HepG2 (cell line): ENCODE measurements around the gene TCTN2. TPM values are rescaled to one million over a fixed set of nuclear protein-coding genes. Genes with fewer than 3 reads are reported as not detected.

Experiments
- ATAC-seq: fragments of 200-7000 bp; cut with Tn5 transposase; 3 replicates; pipeline ENCODE4 v1.9.1; 2020; ENCODE audit warnings: mild to moderate bottlenecking, moderate library complexity
- BruUV-seq: library from RNA; stranded (reverse); fragments of 400-500 nt; replicated peaks from 2 replicates; lab custom pipeline; 2021; lab: Mats Ljungman, UMichigan
- CTCF ChIA-PET: fragments of 300-600 bp; formaldehyde crosslinking; extraction: SDS; loops from one replicate; lab custom pipeline; 2021; ENCODE audit warnings: low total read pairs, inconsistent platforms, low intra/inter-chr PET ratio; lab: Yijun Ruan, JAX
- POLR2A ChIA-PET: fragments of 350-600 bp; sonication (Branson Sonifier 250); formaldehyde crosslinking; loops from one replicate; lab custom pipeline; 2020; ENCODE audit warnings: antibody characterized with exemption, inconsistent platforms; lab: Yijun Ruan, JAX
- DNase-seq: peaks from one replicate; pipeline ENCODE4 v3.0.0-alpha.2; 2015; ENCODE audit warnings: low spot score
- FAIRE-seq: peaks from 3 replicates; lab custom pipeline; 2011; peaks lifted over from hg19 to GRCh38; lab: Jason Lieb, UNC
- H2AFZ ChIP-seq: one replicate; pipeline ENCODE4 v1.6.1; 2011; ENCODE audit warnings: low read length, inconsistent platforms
- H3K27ac ChIP-seq: fragments of 300-600 bp; 3 replicates; pipeline ENCODE4 v1.8.0; 2011; ENCODE audit warnings: mixed run types, mild to moderate bottlenecking, mixed read lengths, low read length, inconsistent platforms; ENCODE audit not compliant: insufficient read depth; ENCODE audit errors: extremely low read length
- H3K27me3 ChIP-seq, 2 experiments: fragments of 200-600 bp in 1 of 2; 2 replicates in 1 of 2; 3 replicates in 1 of 2; pipeline versions ENCODE4 v1.6.0 to v1.8.0; 2011; ENCODE audit warnings: low read length in 2 of 2, mild to moderate bottlenecking in 2 of 2, moderate library complexity in 2 of 2, inconsistent platforms in 1 of 2; ENCODE audit not compliant: insufficient read depth in 2 of 2, control insufficient read depth in 1 of 2
- H3K36me3 ChIP-seq, 2 experiments: fragments of 200-600 bp in 1 of 2; replicated peaks in 1 of 2; 2 replicates in 1 of 2; 3 replicates in 1 of 2; pipeline versions ENCODE4 v1.5.1 to v1.8.0; 2011; ENCODE audit warnings: low read length in 2 of 2, inconsistent platforms in 1 of 2; ENCODE audit not compliant: insufficient read depth in 2 of 2, control insufficient read depth in 1 of 2
- H3K4me1 ChIP-seq: 2 replicates; pipeline ENCODE4 v1.5.1; 2012; ENCODE audit warnings: low read length, inconsistent platforms; ENCODE audit not compliant: insufficient read depth
- H3K4me2 ChIP-seq: 2 replicates; pipeline ENCODE4 v1.6.0; 2011; ENCODE audit warnings: low read depth, low read length, inconsistent platforms
- H3K4me3 ChIP-seq, 3 experiments: fragments of 200-600 bp in 1 of 3; sonication (generic), shearing (Covaris generic) in 1 of 3; replicated peaks in 1 of 3; 2 replicates each; pipeline ENCODE4 v1.5.1; 2011 to 2016; ENCODE audit warnings: low read length in 3 of 3, inconsistent platforms in 2 of 3, low read depth in 2 of 3, mild to moderate bottlenecking in 2 of 3, control low read depth in 1 of 3, mixed read lengths in 1 of 3; ENCODE audit not compliant: insufficient read depth in 1 of 3
- H3K79me2 ChIP-seq: one replicate; pipeline ENCODE4 v1.6.1; 2011; ENCODE audit warnings: low read length, inconsistent platforms; ENCODE audit not compliant: insufficient read depth
- H3K9ac ChIP-seq: 2 replicates; pipeline ENCODE4 v1.6.0; 2011; ENCODE audit warnings: mild to moderate bottlenecking, low read depth, low read length, inconsistent platforms; ENCODE audit not compliant: insufficient read depth
- H3K9me3 ChIP-seq: 2 replicates; pipeline ENCODE4 v1.5.1; 2012; ENCODE audit warnings: mild to moderate bottlenecking, low read length
- H4K20me1 ChIP-seq: 2 replicates; pipeline ENCODE4 v1.6.0; 2011; ENCODE audit warnings: inconsistent platforms, mild to moderate bottlenecking, low read length, moderate library complexity; ENCODE audit not compliant: insufficient read depth
- KLF6 ChIP-seq: IDR thresholded peaks from 2 replicates; pipeline ENCODE4 v1.8.0; 2016; ENCODE audit warnings: missing biosample characterization, missing genetic modification reagents
- STAT5B ChIP-seq: sonication (generic); formaldehyde crosslinking; IDR thresholded peaks from 2 replicates; pipeline ENCODE4 v1.4.0; 2020; ENCODE audit warnings: missing genetic modification reagents
- ZHX2 ChIP-seq, 2 experiments: sonication (generic) in 1 of 2; formaldehyde crosslinking in 1 of 2; IDR thresholded peaks; 2 replicates each; pipeline versions ENCODE4 v1.6.1 to v1.9.0; 2014 to 2022; ENCODE audit warnings: antibody characterized with exemption in 1 of 2, borderline replicate concordance in 1 of 2, inconsistent platforms in 1 of 2, low read depth in 1 of 2, missing genetic modification reagents in 1 of 2
- ZNF513 ChIP-seq: sonication (generic); formaldehyde crosslinking; conservative IDR thresholded peaks from 2 replicates; pipeline ENCODE4 v1.5.0; 2020; ENCODE audit warnings: missing genetic modification reagents
- WGBS: methylation state at CpG from one replicate; pipeline ENCODE4 v1.1.6; 2017; ENCODE audit warnings: low lambda C conversion rate; 5-methylcytosine and 5-hydroxymethylcytosine counted together
- in situ Hi-C: cut with HindIII; loops from 2 replicates; pipeline ENCODE4 v1.10.0; 2017; ENCODE audit warnings: low pct_unique_long_range_greater_than_20kb; ENCODE audit not compliant: extremely low pct_ligation_motif_present
- intact Hi-C: fragments of 100-400 bp; cut with micrococcal nuclease; formaldehyde crosslinking; loops from one replicate; pipeline ENCODE4 v1.10.0; 2022; ENCODE audit not compliant: unreplicated experiment
- polyA plus RNA-seq, 8 experiments: library from polyadenylated mRNA; depleted of rRNA in 3 of 8; stranded (reverse) in 7 of 8; unstranded in 1 of 8; fragments of >200 nt; fragmentation: Illumina TruSeq in 4 of 8; extraction: Trizol in 4 of 8; gene quantifications; 2 replicates each; pipeline versions ENCODE4 v1.2.1 to v1.2.3, GENCODE V29; 2011 to 2016; ENCODE audit warnings: low read depth in 4 of 8, missing spikeins in 1 of 8, mixed read lengths in 1 of 8; ENCODE audit not compliant: insufficient read depth in 1 of 8
- total RNA-seq, 5 experiments: library from RNA; depleted of rRNA; stranded (reverse); fragments of >200 nt; fragmentation: Illumina TruSeq; extraction: Trizol; gene quantifications; 2 replicates each; pipeline ENCODE4 v1.2.3, GENCODE V29; 2016; ENCODE audit warnings: low read depth in 1 of 5
- TF ChIP-seq, protein P1 (sequence below): sonication (generic); formaldehyde crosslinking; IDR thresholded peaks from 2 replicates; pipeline ENCODE4 v1.8.1; 2023; ENCODE audit warnings: mild to moderate bottlenecking, missing genetic modification reagents
- TF ChIP-seq, protein P2 (sequence below): sonication (generic); formaldehyde crosslinking; IDR thresholded peaks from 2 replicates; pipeline ENCODE4 v1.5.0; 2020; ENCODE audit warnings: mild to moderate bottlenecking, missing genetic modification reagents, moderate library complexity

The TCTN2 gene
- total and polyA plus RNA-seq, 2 of the 13 experiments (the other 11 are each of a cell fraction or from before 2014, with no cell fraction given), result 5.0 to 8.1 TPM

DNA sequence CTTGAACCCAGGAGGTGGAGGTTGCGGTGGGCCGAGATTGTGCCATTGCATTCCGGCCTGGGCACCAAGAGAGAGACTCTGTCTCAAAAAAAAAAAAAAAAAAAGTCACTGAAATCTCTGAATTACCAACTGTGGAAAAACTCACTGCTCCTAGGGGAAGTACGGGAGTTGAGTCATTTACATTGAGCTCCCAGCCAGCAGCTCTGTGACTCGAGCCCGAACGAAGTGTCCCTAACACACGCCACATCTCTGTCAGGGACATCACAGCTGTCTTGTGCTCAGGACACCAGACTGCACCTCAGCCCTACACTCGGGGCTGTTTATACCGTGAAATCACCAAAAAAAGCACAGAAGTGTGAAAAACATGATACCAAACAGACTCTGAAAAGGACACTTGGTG is 62.3 kb downstream of the TCTN2 start:
- no peak for TF ChIP-seq STAT5B (CRISPR knock-in tag)
- TF ChIP-seq, protein P1, sequence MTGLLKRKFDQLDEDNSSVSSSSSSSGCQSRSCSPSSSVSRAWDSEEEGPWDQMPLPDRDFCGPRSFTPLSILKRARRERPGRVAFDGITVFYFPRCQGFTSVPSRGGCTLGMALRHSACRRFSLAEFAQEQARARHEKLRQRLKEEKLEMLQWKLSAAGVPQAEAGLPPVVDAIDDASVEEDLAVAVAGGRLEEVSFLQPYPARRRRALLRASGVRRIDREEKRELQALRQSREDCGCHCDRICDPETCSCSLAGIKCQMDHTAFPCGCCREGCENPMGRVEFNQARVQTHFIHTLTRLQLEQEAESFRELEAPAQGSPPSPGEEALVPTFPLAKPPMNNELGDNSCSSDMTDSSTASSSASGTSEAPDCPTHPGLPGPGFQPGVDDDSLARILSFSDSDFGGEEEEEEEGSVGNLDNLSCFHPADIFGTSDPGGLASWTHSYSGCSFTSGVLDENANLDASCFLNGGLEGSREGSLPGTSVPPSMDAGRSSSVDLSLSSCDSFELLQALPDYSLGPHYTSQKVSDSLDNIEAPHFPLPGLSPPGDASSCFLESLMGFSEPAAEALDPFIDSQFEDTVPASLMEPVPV, result no peak
- TF ChIP-seq, protein P2, sequence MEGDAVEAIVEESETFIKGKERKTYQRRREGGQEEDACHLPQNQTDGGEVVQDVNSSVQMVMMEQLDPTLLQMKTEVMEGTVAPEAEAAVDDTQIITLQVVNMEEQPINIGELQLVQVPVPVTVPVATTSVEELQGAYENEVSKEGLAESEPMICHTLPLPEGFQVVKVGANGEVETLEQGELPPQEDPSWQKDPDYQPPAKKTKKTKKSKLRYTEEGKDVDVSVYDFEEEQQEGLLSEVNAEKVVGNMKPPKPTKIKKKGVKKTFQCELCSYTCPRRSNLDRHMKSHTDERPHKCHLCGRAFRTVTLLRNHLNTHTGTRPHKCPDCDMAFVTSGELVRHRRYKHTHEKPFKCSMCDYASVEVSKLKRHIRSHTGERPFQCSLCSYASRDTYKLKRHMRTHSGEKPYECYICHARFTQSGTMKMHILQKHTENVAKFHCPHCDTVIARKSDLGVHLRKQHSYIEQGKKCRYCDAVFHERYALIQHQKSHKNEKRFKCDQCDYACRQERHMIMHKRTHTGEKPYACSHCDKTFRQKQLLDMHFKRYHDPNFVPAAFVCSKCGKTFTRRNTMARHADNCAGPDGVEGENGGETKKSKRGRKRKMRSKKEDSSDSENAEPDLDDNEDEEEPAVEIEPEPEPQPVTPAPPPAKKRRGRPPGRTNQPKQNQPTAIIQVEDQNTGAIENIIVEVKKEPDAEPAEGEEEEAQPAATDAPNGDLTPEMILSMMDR, result no peak
- TF ChIP-seq ZNF513, result no peak
- no peak for TF ChIP-seq KLF6 (CRISPR knock-in tag)
- TF ChIP-seq ZHX2 (IDR thresholded peaks at IDR 0.05; ENCODE audit: low read depth), result no peak
- TF ChIP-seq ZHX2 (CRISPR knock-in tag; IDR thresholded peaks at IDR 0.05; ENCODE audit: borderline replicate concordance), result no peak
- Histone ChIP-seq H3K4me2 (no peak overlapping the region), H3K4me3 (no peak overlapping the region), H3K79me2 (no peaks in the 10 kb centered on the region), H3K4me1 (no peaks in the 10 kb centered on the region), H3K27me3 (no peaks in the 10 kb centered on the region), H2AFZ (no peak overlapping the region), H4K20me1 (no peaks in the 10 kb centered on the region), H3K9me3 (no peaks in the 10 kb centered on the region), H3K36me3 (peaks cover 17 to 72% of the 10 kb centered on the region in 2 experiments), H3K9ac (no peak overlapping the region), H3K27ac (no peak overlapping the region)
- 97% methylated on average over 10 of the region's 10 CpGs for WGBS
- intact Hi-C loops (no loop called here), in situ Hi-C loops (no loop called here)
- no peak for FAIRE-seq
- DNase-seq, result no peak
- no peak for ATAC-seq
- POLR2A ChIA-PET, result no interaction called here
- BruUV-seq, result no TSS peak
- CTCF ChIA-PET, result no interaction called here
